Esophagus muscularis mucosa (tissue), 3 donors: ENCODE data around the gene GAS7.

ENCODE experiments used
- CTCF ChIP-seq, 3 experiments: fragments of 200-600 bp in 2 of 3; fragments of 450-650 bp in 1 of 3; sonication (generic) in 2 of 3; IDR thresholded peaks; one replicate each; pipeline ENCODE4 v1.5.1; 2017 to 2019; ENCODE audit warnings: antibody characterized with exemption in 3 of 3, mild to moderate bottlenecking in 2 of 3, moderate library complexity in 1 of 3
- POLR2A ChIP-seq: fragments of 450-650 bp; IDR thresholded peaks from one replicate; pipeline ENCODE4 v1.6.1; 2017; ENCODE audit warnings: antibody characterized with exemption, moderate library complexity, mild to moderate bottlenecking, low read depth

DNA sequence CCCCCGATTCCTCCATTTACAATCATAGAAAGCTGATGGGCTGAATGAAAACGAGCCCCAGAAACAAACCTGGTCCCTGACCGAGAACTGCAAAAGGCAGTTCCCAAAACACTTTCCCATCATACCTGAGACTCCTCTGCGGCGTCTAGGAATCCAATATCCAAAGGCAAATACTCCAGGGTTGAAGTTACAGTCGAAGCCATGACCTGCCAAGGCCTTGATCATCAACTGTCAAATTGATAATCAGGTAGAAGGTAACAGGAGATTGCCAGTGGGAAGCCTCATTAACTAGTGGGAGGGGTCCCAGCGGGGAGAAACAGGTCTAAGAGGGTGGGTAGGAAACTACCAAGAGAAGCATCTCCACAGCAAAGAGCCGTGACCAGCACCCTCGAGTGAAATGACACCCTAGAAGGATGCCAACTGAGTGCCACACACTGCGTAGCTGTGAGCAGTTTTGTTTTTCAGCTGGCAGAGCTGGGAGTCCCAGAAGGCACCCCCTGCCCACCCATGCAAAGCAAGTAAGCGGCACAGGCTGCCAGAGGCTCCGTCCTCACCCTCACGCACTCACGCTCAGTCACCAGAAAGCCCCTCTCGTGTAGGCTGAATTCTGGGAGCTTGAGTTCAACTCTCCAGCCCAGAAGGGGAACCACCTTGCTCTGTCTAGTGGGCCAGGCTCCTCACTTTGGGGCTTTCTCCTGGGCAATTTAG is 146.1 kb downstream of the GAS7 start:
- TF ChIP-seq CTCF (IDR thresholded peaks at IDR 0.05) (no peak), POLR2A (no peak)
